Uterus (tissue), 2 donors: Measurements from ENCODE around the gene SBF2.

Experiments used
- CTCF ChIP-seq, 4 experiments: fragments of 200-600 bp in 2 of 4; fragments of 450-650 bp in 2 of 4; sonication (generic) in 2 of 4; IDR thresholded peaks; one replicate each; pipeline ENCODE4 v1.5.1; 2016 to 2019; ENCODE audit warnings: antibody characterized with exemption in 4 of 4, mild to moderate bottlenecking in 2 of 4, moderate library complexity in 1 of 4
- POLR2A ChIP-seq, 2 donors: fragments of 450-650 bp; IDR thresholded peaks; one replicate each; pipeline ENCODE4 v1.6.1; 2016; ENCODE audit warnings: antibody characterized with exemption in 2 of 2, mild to moderate bottlenecking in 1 of 2, moderate library complexity in 1 of 2

DNA sequence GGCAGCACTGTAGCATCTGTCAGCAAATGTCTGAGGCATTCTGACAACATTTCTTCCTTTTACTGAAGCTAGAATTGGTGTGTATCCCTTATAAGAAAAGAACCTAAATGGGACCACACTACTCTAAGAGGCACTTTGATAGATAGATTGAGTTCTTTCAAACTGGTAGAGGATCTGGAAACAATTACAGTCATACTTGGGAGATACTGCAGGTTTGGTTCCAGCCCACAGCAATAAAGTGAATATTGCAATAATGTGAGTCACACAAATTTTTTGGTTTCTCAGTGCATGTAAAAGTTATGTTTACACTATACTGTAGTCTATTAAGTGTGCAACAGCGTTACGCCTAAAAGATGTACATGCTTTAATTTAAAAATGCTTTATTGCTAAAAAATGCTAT is 96.9 kb downstream of the SBF2 start:
- TF ChIP-seq CTCF (IDR thresholded peaks at IDR 0.05) (no peak), POLR2A (IDR thresholded peaks at IDR 0.05) (no peak)
